GM21390 (cell line): Measurements from ENCODE around the gene UBR2.
"Not testable (repeated sequence)": the region's sequence is repeated elsewhere in the genome, so short reads cannot be mapped to it uniquely, and the experiment has no call there.

Experiments used
- ATAC-seq: cut with Tn5 transposase; IDR thresholded peaks from one replicate; pipeline ENCODE4 v1.9.1; 2021; ENCODE audit not compliant: unreplicated experiment

Gene UBR2

DNA sequence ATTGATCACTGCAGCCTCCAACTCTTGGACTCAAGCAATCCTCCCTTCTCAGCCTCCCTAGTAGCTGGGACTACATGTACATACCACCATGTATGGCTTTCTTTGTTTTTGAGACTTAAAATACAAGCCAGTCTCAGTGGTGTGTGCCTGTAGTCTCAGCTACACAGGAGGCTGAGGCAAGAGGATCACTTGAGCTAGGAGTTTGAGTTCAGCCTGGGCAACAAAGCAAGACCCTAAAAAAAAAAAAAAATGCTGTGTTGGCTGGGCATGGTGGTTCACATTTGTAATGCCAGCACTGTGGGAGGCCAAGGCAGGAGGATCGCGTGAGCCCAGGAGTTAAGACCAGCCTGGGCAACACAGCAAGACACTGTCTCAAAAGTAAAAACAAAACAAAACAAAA is 51.7 kb downstream of the UBR2 start:
- ATAC-seq = no peak

DNA sequence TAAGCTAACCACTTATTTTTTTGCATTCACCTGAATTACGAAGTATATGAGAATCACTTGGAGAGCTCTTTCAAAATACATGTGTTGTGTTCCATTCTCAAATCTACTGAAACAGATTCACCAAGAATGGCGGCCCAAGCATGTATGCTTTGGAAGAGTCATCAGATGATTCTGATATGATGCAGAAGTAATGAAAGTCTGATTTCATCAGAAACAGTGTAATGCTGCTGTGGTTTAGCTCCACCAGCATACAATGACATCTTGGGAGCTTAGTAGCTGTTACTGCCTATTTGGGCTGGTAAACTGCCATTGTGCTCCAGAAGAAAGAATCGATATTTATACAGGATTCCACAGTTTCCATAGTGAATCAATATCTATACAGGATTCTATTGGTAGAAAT is 52.9 kb downstream of the UBR2 start:
- ATAC-seq = no peak

DNA sequence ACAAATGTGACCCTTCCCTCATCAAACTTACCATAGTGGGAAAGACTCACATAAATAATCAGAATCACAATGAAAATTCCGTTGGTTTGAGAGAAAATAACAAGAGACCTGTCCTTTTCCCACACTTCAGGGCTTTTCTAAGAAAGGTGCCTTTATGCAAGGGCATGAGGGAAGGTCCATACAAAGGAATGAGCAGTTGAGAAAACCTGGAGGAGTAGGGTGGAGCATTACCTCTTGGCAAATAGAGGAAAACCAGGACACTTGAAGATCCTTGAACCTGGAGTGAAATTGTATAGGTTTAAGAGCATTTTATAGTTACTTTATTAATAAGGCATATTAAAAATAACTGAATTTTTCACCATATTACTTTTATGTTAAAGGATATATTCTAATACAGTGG is 54.3 kb downstream of the UBR2 start:
- no peak for ATAC-seq

DNA sequence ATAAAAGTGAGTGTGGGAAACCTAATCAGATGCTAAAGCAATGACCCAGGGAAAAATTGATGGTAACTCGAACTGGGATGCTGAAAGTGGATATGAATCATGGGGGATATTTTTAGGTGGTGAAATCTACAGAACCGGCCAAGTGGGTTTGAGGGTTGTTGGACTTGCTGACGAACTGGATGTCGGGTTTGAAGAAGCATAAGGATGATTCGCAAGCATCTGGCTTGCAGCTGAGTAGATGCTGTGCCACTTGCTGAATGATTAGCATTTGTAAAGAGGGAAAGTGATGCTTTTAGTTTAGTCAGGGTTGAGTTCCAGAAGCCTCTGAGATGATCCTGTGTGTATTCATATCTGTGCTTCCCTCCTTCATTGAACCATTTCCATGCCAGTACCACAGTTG is 54.9 kb downstream of the UBR2 start:
- ATAC-seq = no peak

DNA sequence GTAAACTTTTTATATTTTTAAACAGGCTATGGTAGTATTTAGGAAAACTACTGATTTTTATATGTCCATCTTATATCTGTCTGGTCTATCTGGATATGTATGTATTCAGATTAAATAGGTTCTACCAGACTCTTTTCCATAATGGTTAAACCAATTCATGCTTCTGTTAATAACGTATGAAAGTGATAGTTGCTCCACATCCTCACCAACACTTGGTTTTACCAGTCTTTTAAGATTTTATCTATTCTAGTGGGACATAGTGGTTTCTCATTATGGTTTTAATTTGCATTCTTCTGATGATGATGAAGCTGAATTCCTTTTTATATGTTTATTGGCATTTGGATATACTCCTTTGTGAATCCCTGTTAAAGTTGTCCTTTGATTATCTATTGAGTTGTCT is 56.1 kb downstream of the UBR2 start:
- no peak for ATAC-seq

DNA sequence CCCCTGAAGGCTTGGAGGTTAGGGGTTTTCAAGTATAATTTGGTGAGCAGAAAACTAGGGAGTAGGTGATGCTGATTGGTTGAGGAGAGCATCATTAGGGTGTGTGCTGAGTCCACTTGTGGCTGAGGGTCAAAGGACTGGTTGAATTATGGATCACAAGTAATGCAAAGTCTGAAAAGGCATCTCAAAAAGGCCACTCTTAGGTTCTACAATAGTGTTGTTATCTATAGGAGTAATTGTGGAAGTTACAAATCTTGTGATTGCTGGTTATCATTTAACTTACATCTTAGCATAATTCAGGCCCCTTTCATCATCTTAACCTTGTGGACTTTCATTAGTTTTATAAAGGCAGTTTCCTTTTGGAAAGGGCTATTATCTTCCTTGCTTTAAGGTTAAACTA is 60.8 kb downstream of the UBR2 start:
- ATAC-seq = no peak

DNA sequence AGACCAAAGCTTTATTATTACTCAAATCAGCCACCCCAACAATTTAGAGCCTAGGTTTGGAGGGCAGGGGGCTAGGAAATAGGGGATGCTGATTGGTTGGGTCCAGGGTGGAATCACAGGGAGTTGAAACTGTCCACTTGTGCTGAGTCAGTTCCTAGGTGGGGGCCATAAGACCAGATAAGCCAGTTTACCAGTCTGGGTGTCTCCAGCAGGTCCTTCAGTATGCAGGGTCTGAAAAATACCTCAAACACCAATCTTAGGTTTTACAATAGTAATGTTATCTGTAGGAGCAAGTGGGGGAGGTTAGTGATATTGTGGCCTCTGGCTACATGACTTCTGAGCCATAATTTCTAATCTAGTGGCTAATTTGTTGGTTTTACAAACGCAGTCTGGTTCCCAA is 63.2 kb downstream of the UBR2 start:
- ATAC-seq = no peak

DNA sequence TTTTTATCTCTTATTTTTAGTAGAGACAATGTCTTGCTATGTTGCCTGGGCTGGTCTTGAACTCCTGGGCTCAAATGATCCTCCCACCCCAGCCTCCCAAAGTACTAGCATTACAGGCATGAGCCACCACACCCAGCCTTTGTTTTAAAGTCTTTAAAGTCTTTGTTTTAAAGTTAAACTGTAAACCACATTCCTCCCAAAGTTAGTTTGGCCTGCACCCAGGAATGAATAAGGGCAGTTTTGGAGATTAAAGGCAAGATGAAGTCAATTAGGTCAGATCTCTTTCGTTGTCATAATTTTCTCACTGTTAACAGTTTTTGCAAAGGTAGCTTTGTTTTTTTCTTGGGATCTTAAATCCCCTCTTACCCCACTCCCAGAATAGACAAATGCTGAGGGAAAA is 63.8 kb downstream of the UBR2 start:
- ATAC-seq = no peak

DNA sequence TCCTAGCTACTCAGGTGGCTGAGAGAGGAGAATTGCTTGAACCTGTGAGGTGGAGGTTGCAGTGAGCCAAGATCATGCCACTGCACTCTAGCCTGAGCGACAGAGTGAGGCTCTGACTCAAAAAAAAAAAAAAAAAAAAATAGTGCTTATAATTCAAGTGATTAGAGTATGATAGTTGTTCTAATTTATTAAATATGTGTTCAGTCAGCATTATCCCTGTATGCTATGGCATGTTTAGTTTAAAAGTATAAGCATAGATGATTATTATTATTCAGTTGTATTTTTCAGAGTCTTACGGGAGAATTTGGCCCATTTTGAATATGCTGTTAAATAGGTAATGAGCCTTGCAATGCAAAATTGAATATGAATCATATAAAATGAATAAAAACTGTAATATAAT is 64.8 kb downstream of the UBR2 start:
- ATAC-seq = no peak

DNA sequence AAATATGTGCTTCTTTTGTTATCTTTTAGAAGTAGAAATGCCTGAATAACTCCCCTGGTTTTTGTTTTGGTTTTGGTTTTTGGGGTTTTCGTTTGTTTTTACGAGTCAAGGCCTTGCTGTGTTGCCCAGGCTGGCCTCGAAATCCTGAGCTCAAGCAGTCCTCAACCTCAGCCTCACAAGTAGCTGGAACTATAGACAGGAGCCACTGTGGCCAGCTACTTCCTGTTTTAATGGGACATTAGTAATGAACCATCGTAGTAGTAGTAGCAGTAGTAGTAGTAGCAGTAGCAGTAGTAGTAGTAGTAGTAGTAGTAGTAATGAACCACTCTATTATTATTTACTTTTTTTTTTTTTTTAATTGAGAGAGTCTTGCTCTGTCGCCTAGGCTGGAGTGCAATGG is 66.0 kb downstream of the UBR2 start:
- no peak for ATAC-seq

DNA sequence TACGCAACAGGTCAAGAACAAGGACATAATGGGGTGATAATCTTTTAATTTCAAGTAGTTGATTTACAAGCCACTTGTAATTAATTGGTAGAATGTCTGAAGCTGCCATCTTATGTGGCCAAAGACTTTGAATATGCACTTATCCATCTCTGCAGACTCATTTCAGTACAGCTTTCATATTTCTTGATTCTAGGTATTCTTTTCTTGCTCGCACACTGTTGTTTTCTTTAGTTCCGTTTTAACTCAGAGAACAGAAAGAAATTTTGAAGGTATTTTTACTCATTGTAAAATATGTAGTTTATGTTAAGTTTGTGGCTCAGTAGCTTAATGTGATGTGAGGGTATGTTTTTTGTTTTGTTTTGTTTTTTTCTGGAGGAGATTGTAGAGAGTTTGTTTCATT is 73.9 kb downstream of the UBR2 start:
- no peak for ATAC-seq

DNA sequence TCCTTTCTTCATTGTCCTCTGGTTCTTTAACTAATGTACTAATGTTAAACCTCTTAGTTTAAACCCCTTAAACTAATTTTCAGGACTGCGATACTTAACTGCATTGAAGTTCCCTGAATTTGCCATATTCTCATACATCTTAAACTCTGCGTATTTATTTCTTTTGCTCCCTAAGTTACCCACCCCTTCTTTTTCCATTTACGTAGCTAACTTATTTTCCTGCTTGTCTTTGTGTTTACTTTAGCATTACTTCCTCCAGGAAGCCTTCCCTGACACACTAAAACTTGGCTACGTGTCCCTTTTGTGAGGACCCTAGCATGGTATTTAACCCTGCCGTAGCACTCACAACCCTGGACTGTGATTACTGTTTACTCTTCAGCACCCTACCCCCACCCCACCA is 79.0 kb downstream of the UBR2 start:
- ATAC-seq = no peak

DNA sequence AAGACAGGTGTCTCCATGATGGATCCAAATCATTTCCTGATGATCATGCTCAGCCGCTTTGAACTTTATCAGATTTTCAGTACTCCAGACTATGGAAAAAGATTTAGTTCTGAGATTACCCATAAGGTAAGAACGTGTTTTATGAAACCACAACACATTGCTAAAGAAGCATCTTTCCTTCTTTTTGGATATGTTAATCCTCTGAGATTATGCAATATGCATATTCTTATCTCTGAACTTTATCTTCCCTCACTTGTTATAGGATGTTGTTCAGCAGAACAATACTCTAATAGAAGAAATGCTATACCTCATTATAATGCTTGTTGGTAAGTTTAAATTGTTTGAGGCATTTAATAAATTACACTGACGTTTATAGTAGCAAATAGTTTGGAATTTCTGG is 80.4 kb downstream of the UBR2 start:
- ATAC-seq = no peak

DNA sequence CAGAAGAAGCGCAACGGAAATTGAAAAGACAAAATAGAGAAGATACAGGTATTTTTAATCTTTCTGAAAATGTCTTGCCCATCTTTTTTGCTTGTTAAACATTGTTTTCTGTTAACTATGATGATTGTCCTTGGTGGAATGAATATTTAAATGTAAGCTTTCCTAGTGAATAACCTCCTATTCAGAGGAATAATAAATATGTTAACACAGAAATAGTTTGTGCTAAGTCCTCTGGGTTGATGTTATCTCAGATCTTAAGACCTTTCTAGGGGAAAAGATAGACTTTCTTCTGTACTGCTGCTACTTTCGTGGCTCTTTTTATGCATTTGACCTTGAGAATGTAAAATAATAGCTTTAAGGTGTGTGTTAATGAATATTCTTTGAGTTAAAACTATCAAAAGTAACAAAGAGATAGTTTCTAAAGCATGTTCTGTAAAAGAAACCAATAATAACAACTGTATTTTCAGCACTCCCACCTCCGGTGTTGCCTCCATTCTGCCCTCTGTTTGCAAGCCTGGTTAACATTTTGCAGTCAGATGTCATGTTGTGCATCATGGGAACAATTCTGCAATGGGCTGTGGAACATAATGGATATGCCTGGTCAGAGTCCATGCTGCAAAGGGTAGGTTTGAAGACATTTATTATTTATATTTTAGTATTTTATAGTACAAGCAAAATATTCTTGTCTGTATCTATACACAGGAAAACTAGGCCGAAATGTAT is 88.4 kb downstream of the UBR2 start:
- ATAC-seq = no peak

DNA sequence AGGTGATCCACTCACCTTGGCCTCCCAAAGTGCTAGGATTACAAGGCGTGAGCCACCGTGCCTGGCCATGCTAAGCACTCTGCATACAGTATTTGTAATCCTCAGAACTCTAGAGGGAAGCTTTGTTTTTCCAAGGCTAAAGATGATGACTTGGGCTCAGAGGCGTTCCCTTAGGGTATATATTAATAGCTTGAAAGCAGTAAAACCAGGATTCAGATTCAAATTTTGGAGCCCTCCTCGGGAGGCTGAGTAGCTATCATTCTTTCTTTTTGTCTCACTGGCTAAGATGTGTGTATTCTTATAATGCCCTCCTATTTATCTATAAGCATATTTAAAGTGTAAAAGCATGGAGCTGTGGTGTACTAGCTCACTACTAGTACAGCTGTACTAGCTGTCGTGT is 90.0 kb downstream of the UBR2 start:
- no peak for ATAC-seq

DNA sequence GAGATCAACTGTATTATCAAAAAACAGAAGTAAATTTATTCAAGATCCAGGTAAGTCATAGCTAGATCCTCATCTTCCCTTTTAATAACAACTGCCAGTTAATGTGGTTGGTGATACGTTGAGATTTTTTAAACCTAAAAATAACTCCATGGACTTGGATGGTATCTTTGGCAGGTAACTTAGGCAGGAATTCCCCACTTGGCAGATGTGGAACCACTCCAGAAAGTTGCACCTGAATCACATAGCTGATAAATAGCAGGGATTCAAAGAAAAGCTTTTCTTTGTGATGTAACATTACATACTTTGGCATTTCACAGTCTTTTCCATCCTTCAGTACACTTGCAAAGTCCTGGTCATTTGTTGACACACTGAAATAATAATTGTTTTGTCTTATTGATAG is 96.0 kb downstream of the UBR2 start:
- ATAC-seq = no peak

DNA sequence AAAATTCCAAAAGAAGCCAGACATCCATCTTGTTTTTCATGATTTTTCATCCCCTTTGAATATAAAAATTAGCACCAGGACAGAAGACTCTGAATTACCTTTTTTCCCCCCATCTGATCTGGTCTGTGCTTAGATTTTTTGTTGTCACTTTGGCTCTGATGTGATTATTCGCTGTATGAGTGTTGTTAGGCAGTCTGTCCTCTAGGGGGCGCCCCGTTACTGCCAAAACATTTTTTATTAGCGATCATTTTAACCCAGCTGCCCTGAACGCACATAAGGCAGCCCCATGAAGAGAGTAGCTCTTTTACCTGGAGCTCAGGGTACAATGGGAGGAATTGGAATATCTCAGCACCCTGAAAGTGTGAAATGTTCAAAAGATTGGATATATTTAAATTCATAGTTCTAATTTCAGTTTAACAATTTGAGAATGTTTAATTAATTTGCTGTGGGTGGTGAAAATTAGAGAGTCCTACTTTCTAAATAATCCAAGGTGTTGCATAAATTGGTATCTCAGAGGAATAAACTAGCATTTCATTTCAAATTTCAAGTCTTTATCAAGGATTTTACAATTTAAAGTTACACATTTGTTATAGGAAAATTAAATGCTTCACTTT is 97.8 kb downstream of the UBR2 start:
- ATAC-seq = no peak

DNA sequence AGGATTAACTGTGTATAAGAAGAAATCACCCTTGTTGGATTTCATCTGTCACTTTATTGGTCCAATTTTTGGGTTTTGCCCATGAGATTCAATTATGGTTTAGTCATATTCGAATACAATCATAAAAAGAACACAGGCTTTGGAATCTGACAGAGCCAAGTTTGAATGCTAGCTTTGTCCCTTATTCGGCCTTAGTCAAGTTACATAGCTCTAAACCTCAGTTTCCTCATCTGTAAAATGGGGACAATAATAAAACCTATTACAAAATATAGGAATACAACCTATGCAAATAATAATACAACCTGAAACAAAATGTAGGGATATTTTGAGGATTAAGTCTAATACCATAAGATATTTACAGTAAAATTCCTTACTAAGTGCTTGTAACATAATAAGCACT is 100.9 kb downstream of the UBR2 start:
- ATAC-seq = no peak

DNA sequence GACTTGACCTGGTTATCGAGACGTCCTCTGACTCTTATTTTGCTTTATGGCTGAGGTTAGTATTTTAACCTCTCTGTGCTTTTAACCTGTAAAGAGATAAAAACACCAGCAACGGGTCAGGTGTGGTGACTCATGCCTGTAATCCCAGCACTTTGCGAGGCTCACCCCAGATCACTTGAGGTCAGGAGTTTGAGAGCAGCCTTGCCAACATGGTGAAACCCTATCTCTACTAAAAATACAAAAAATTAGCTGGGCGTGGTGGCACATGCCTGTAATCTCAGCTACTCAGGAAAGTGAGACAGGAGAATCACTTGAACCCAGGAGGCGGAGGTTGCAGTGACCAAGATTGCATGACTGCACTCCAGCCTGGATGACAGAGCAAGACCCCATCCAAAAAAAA is 110.5 kb downstream of the UBR2 start:
- ATAC-seq = not testable (repeated sequence)

DNA sequence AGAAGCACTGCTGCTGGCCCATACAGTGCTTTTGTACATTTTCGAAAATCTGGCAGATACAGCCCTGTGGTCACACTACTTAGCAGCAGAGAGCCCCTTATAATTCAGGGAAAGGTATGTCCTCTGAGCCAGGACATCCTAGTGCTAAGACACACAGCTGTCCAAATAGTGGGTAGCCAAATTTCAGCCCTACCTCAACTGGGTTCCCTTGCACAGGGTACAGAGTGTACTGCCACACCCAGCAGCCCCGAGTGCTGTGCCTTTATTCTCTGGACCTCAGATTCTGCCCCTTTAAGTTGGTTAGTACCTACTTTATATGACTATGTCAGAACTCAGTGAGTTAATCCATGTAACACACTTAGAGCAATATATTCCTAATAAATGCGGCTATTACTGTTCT is 111.0 kb downstream of the UBR2 start:
- ATAC-seq = no peak

DNA sequence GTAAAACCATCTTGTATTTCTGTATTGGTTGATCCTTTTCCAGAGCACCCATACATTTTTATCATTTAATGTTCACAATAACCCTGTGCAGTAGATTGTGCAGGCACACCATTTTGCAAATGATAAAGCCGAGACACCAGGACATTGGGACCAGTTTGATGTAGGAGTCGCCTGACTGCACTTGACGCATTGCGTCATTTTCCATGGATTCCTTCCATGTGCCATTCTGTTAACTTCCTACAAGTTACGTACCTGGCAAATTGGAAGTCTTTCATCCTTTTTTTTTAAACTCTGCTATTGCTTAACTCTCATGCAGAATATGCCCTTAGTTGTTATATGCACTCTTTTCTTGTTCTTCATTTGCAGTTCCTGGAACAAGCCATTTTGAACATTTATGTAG is 115.5 kb downstream of the UBR2 start:
- no peak for ATAC-seq

DNA sequence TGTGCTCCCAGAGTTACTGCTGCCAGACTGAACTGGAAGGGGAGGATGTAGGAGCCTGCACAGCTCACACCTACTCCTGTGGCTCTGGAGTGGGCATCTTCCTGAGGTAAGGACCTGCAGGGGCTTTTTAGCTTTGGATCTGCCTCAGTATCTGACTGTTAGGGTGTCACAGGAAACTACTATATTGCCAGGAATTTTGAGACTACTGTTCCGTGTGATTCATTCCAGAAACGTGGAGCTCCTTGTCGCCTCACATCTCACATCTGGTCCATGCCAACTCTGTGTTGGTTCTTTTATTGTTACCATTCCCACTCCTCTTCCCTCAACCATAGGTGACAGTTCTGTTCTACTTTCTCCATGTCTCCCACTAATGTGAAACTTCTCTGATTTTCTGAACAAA is 124.5 kb downstream of the UBR2 start:
- ATAC-seq = no peak

DNA sequence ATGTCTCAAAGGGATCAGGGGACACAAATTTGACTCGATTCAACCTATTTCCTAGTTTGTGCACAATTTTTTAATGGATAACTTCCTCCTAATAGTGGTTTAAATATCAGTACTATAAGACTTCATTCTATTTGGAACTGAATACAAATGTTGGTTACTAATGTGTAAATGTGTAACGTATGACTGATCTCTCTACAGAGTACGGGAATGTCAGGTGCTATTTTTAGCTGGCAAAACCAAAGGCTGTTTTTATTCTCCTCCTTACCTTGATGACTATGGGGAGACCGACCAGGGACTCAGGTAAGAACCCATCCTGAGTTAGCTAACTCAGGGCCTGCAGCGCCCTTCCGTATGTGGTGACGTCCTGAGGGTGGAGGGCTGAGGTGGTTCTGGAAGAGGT is 125.5 kb downstream of the UBR2 start:
- ATAC-seq = no peak
